Thoracic aorta (tissue), 2 donors: ENCODE results near the gene CHRNG. TPM values are rescaled to one million over a fixed set of nuclear protein-coding genes. Genes with fewer than 3 reads are reported as not detected.
A peak's percentile ranks its signal among the peaks of the same experiment; 100 is the strongest.

ENCODE experiments used
- ATAC-seq: fragments of 150-250 bp; one replicate; pipeline ENCODE4 v1.8.0; 2017; ENCODE audit warnings: low read depth; ENCODE audit not compliant: insufficient number of reproducible peaks, low FRiP score
- DNase-seq: peaks from one replicate; pipeline ENCODE4 v3.0.0-alpha.2; 2020; ENCODE audit warnings: low spot score
- H3K27ac ChIP-seq, 2 donors: fragments of 200-600 bp; sonication (generic); 1 replicate in 1 of 2; 2 replicates in 1 of 2; pipeline ENCODE4 v1.5.1; 2016; ENCODE audit warnings: mild to moderate bottlenecking in 2 of 2, moderate library complexity in 2 of 2
- H3K27me3 ChIP-seq: fragments of 200-600 bp; sonication (generic); replicated peaks from 2 replicates; pipeline ENCODE4 v1.6.0; 2016; ENCODE audit warnings: mild to moderate bottlenecking; ENCODE audit not compliant: insufficient read depth
- H3K36me3 ChIP-seq: fragments of 200-600 bp; sonication (generic); one replicate; pipeline ENCODE4 v1.5.1; 2016
- H3K4me1 ChIP-seq, 2 donors: fragments of 200-600 bp; sonication (generic); 1 replicate in 1 of 2; 2 replicates in 1 of 2; pipeline versions ENCODE4 v1.5.1 to v1.6.0; 2016; ENCODE audit warnings: low read depth in 2 of 2, mild to moderate bottlenecking in 1 of 2; ENCODE audit not compliant: control insufficient read depth in 1 of 2
- H3K4me3 ChIP-seq: fragments of 200-600 bp; sonication (generic); 2 replicates; pipeline ENCODE4 v1.5.1; 2016; ENCODE audit warnings: mild to moderate bottlenecking
- H3K9me3 ChIP-seq: fragments of 200-600 bp; sonication (generic); 2 replicates; pipeline ENCODE4 v1.5.1; 2016
- total RNA-seq, 2 donors: library from RNA; depleted of rRNA; stranded (reverse); fragments of >200 nt; gene quantifications; one replicate each; pipeline versions ENCODE4 v1.1.0 to v1.2.3, GENCODE V29; 2016
- TF ChIP-seq, protein P1 (sequence below): fragments of 200-600 bp; sonication (generic); IDR thresholded peaks from one replicate; pipeline ENCODE4 v1.5.1; 2019; ENCODE audit warnings: antibody characterized with exemption

The CHRNG gene
- total RNA-seq, 2 donors from 2014 or later, result not detected

DNA sequence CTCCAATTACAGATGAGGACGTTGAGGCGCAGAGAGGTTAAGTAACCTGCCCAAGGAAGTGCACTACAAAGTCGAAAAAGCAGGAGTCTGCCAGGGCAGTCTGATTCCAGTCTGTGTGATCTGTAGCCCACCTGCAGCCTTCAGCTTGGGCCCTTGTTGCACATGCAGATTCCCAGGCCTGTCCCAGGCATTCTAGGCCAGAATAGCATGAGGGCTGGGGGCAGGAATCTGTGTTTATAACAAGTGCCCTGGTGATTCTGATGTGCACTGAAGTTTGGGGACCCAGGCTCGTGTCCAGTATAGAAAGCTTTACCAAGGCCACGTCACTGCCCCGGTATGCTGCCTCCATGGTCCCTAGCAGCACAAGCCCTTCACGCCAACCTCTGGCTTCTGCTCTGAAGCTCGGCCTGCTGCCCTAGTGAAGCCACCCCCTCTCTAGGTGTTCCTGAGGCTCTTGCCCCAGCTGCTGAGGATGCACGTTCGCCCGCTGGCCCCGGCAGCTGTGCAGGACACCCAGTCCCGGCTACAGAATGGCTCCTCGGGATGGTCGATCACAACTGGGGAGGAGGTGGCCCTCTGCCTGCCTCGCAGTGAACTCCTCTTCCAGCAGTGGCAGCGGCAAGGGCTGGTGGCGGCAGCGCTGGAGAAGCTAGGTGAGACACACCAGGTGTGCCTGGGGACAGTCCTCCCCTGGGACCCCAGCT, 4.6 kb downstream of the CHRNG start:
- H3K27ac ChIP-seq, result no peak overlapping the region
- ATAC-seq (no peak), DNase-seq (no peak)
- TF ChIP-seq, protein P1, sequence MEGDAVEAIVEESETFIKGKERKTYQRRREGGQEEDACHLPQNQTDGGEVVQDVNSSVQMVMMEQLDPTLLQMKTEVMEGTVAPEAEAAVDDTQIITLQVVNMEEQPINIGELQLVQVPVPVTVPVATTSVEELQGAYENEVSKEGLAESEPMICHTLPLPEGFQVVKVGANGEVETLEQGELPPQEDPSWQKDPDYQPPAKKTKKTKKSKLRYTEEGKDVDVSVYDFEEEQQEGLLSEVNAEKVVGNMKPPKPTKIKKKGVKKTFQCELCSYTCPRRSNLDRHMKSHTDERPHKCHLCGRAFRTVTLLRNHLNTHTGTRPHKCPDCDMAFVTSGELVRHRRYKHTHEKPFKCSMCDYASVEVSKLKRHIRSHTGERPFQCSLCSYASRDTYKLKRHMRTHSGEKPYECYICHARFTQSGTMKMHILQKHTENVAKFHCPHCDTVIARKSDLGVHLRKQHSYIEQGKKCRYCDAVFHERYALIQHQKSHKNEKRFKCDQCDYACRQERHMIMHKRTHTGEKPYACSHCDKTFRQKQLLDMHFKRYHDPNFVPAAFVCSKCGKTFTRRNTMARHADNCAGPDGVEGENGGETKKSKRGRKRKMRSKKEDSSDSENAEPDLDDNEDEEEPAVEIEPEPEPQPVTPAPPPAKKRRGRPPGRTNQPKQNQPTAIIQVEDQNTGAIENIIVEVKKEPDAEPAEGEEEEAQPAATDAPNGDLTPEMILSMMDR, result no peak
- no peaks in the 10 kb centered on the region for H3K27me3 ChIP-seq
- no peak overlapping the region for H3K4me3 ChIP-seq
- no peaks in the 10 kb centered on the region for H3K36me3 ChIP-seq
- H3K9me3 ChIP-seq, result no peaks in the 10 kb centered on the region
- H3K4me1 ChIP-seq, result no peaks in the 10 kb centered on the region

DNA sequence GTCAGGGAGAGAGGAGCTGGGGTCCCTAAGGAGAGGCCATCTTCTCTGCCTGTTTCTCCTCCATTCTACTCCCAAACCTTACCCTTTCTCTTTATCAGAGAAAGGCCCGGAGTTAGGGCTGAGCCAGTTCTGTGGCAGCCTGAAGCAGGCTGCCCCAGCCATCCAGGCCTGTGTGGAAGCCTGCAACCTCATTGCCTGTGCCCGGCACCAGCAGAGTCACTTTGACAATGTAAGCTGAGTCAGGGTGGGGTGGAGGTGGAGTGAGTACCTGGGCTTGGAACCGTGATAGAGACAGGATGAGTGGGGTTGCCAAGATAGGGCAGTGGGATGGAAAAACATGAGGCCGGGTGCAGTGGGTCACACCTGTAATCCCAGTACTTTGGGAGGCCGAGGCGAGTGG, 5.2 kb downstream of the CHRNG start:
- Histone ChIP-seq H3K4me1 (peaks cover 4 to 6% of the 10 kb centered on the region in 2 donors), H3K27me3 (no peaks in the 10 kb centered on the region), H3K4me3 (no peak overlapping the region), H3K9me3 (no peaks in the 10 kb centered on the region), H3K27ac (no peak overlapping the region), H3K36me3 (no peaks in the 10 kb centered on the region)
- TF ChIP-seq, protein P1, result no peak
- DNase-seq (no peak), ATAC-seq (no peak)

DNA sequence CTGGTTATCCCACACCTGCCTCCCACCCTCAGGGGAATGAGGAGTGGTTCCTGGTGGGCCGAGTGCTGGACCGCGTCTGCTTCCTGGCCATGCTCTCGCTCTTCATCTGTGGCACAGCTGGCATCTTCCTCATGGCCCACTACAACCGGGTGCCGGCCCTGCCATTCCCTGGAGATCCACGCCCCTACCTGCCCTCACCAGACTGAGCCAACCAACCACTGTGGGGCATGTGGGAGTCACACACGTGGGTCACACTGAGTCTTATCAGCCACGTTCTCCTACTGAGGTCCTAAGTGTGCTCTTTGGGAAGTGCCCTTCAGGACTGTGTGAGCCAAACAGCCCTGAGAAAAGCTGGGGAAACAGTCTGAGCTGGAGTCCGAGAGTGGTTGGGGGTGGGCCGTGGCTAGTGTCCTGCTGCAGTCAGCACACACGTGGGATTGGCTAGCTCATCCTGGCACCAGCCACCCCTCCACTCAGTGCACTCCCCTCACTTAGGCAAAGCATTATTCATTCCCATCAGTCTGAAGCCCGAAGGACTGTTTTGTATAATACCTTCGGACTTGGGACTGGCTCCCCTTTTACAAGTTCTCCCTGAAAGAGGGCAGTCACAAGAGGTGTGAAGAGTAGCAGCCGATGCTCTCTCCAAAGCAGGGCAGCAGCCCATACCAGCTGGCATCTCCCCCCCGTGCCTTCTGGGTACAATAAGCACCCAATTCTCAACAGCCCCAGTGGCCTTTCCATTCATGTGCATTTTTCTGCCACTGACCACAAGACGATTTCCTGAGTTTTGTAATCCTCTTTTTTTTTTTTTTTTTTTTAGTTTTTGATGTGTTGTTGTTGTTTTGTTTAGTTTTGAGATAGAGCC, 6.3 kb downstream of the CHRNG start:
- no peaks in the 10 kb centered on the region for H3K27me3 ChIP-seq
- peaks cover 6 to 9% of the 10 kb centered on the region in 2 donors for H3K4me1 ChIP-seq
- no peak overlapping the region for H3K27ac ChIP-seq
- ATAC-seq, result no peak
- TF ChIP-seq, protein P1, result no peak
- H3K4me3 ChIP-seq, result no peak overlapping the region
- no peak for DNase-seq
- no peaks in the 10 kb centered on the region for H3K36me3 ChIP-seq
- no peaks in the 10 kb centered on the region for H3K9me3 ChIP-seq

DNA sequence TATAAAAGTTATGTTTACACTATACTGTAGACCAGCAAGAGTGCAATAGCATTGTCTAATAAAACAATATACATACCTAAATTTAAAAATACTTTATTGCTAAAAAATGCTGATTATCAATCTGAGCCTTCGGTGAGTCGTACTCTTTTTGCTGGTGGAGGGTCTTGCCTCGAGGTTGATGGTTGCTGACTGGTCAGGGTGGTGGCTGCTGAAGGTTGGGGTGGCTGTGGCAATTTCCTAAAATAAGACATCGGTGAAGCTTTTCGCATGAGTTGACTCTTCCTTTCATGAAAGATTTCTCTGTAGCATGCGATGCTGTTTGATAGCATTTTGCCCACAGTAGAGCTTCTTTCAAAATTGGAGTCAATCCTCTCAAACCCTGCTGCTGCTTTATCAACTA, 8.5 kb downstream of the CHRNG start:
- no peak for ATAC-seq
- no peak for DNase-seq
- H3K27me3 ChIP-seq, result no peaks in the 10 kb centered on the region
- H3K4me1 ChIP-seq, result peaks cover 17 to 25% of the 10 kb centered on the region in 2 donors
- H3K9me3 ChIP-seq, result no peaks in the 10 kb centered on the region
- no peaks in the 10 kb centered on the region for H3K36me3 ChIP-seq
- no peak overlapping the region for H3K4me3 ChIP-seq
- H3K27ac ChIP-seq, result no peak overlapping the region
- TF ChIP-seq, protein P1, result no peak

DNA sequence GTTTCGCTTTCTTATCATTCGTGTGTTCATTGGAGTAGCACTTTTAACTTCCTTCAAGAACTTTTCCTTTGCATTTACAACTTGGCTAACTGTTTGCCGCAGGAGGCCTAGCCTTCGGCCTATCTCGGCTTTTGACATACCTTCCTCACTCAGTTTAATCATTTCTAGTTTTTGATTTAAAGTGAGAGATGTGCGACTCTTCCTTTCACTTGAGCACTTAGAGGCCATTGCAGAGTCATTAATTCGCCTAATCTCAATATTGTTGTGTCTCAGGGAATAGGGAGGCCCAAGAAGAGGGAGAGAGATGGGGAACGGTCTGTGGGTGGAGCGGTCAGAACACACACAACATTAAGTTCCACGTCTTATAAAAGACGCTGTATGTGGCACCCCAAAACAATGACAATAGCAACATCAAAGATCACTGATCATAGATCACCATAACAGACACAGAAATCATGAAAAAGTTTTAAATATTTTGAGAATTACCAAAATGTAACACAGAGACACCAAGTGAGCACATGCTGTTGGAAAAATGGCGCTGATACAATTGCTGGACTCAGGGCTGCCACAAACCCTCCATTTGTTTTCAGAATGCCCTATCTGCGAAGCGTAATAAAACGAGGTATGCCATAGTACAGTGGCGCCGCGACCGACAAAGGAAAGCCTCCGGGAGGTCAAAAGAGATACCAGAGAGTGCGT, 10.3 kb downstream of the CHRNG start:
- DNase-seq, result no peak
- peak overlapping the region; percentile 94 for H3K4me3 ChIP-seq
- TF ChIP-seq, protein P1, result no peak
- H3K36me3 ChIP-seq, result no peaks in the 10 kb centered on the region
- peaks cover 17 to 42% of the 10 kb centered on the region in 2 donors for H3K4me1 ChIP-seq
- no peaks in the 10 kb centered on the region for H3K27me3 ChIP-seq
- peak overlapping the region; percentile 98 to 99 for H3K27ac ChIP-seq
- ATAC-seq, result no peak
- no peaks in the 10 kb centered on the region for H3K9me3 ChIP-seq
